ENCODE results near the gene SERTM1.

Gene SERTM1

GRCh38 chr13:36673838-36674326, at the start of gene SERTM1:
Gene SERTM1, plus strand, starts transcription at chr13:36674020. Its CDS starts 21,059 bp downstream, at chr13:36695079.
- no peak for DNase-seq (ENCODE audit: low read depth in 2 of 2)

- DNase-seq (ENCODE audit: low read depth in 2 of 2) = no peak
These were observed 45.3 kb upstream of the SERTM1 start for GRCh38 chr13:36628377-36629056.

- DNase-seq (ENCODE audit: low read depth in 2 of 2) = no peak
These were observed 44.8 kb upstream of the SERTM1 start for GRCh38 chr13:36629057-36629385.

- DNase-seq (ENCODE audit: low read depth in 2 of 2) = no peak
These were observed 43.5 kb upstream of the SERTM1 start for GRCh38 chr13:36630181-36630803.

GRCh38 chr13:36639610-36640009, 34.2 kb upstream of the SERTM1 start:
- no peak for DNase-seq (ENCODE audit: low read depth in 2 of 2)

GRCh38 chr13:36650611-36651010, 23.2 kb upstream of the SERTM1 start:
- DNase-seq (ENCODE audit: low read depth in 2 of 2) = no peak

GRCh38 chr13:36665630-36666029, 8.2 kb upstream of the SERTM1 start:
- no peak for DNase-seq (ENCODE audit: low read depth in 2 of 2)

GRCh38 chr13:36666477-36667229, 7.2 kb upstream of the SERTM1 start:
- DNase-seq (ENCODE audit: low read depth in 2 of 2) = no peak

GRCh38 chr13:36668316-36668715, 5.5 kb upstream of the SERTM1 start:
- DNase-seq (ENCODE audit: low read depth in 2 of 2) = no peak

- DNase-seq (ENCODE audit: low read depth in 2 of 2) = no peak
These were observed 468 bp upstream of the SERTM1 start for GRCh38 chr13:36673352-36673751.

GRCh38 chr13:36674337-36675212, 755 bp downstream of the SERTM1 start:
- DNase-seq (ENCODE audit: low read depth in 2 of 2) = no peak

- no peak for DNase-seq (ENCODE audit: low read depth in 2 of 2)
These were observed 1.4 kb downstream of the SERTM1 start for GRCh38 chr13:36675213-36675536.

- DNase-seq (ENCODE audit: low read depth in 2 of 2) = no peak
These were observed 7.1 kb downstream of the SERTM1 start for GRCh38 chr13:36680913-36681312.

- DNase-seq (ENCODE audit: low read depth in 2 of 2) = no peak
These were observed 8.2 kb downstream of the SERTM1 start for GRCh38 chr13:36681894-36682624.

- no peak for DNase-seq (ENCODE audit: low read depth in 2 of 2)
These were observed 9.9 kb downstream of the SERTM1 start for GRCh38 chr13:36683701-36684100.

GRCh38 chr13:36685927-36686326, 12.1 kb downstream of the SERTM1 start:
- no peak for DNase-seq (ENCODE audit: low read depth in 2 of 2)

GRCh38 chr13:36696410-36697010, 22.7 kb downstream of the SERTM1 start:
- DNase-seq (ENCODE audit: low read depth in 2 of 2) = no peak

- no peak for DNase-seq (ENCODE audit: low read depth in 2 of 2)
These were observed 26.4 kb downstream of the SERTM1 start for GRCh38 chr13:36700170-36700569.

GRCh38 chr13:36706755-36707154, 32.9 kb downstream of the SERTM1 start:
- DNase-seq (ENCODE audit: low read depth in 2 of 2) = no peak

GRCh38 chr13:36709136-36709890, 35.5 kb downstream of the SERTM1 start:
- no peak for DNase-seq (ENCODE audit: low read depth in 2 of 2)
